ENCODE results near the gene NR5A1.

Gene NR5A1

GRCh38 chr9:124506931-124507879 is at the start of gene NR5A1:
Gene NR5A1, minus strand, starts transcription at chr9:124507399. Its CDS starts 4,004 bp downstream, at chr9:124503395.
- DNase-seq = no peak

- no peak for DNase-seq
These were observed 47.8 kb upstream of the NR5A1 start for GRCh38 chr9:124555043-124555442.

- no peak for DNase-seq
These were observed 46.5 kb upstream of the NR5A1 start for GRCh38 chr9:124553738-124554137.

DNA sequence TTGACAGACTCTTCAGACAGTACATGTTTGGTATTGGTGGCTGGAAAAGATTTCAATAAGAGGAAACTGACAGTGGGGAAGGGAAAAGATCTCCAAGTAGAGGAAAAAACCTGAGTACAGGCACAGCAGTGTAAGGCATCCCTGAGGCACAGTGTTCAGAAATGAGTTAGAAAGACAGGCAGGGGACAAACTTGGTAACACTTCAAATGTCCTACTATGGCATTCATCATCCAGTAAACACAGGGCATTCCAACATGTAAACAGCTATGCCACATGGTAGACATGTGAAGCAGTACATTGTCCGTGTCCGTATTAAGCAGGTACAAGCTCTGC is 45.0 kb upstream of the NR5A1 start:
- no peak for DNase-seq

- DNase-seq = peak; percentile 74
These were observed 44.5 kb upstream of the NR5A1 start for GRCh38 chr9:124551472-124552272.

DNA sequence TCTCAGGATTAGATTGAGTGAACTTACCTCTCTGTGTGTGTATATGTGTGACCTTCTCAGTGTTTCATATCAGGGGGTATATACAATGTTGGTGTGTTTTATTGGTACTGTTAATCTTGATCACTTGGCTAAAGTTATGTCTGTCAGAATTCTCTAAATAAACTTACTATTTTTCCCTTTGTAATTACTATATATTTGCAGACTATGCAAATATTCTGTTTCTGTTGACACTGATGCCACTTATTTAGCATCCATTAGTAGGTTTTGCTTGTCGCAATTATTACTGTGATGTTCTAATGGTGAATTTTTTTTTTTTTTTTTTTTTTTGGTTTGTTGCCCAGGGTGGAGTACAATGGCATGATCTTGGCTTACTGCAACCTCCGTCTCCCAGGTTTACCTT is 42.9 kb upstream of the NR5A1 start:
- DNase-seq = no peak

DNA sequence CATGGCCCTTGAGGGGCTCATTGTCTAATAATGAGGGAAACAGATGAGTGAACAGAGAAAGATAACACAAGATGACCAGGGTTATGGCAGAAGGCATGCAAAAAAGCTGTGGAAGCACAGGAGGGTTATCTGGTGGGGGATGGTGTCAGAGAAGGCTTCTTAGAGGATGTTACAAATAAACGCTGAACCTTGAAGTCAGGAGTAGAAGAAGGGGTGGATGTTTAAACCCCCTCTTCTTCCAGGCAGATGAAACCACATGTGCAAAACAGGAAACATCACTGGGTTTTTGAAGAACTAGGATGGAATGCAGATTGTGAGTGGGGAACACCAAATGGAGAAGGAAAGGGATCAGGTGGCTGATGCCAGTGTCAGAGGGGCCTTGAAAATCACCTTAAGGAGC is 41.8 kb upstream of the NR5A1 start:
- DNase-seq = no peak

GRCh38 chr9:124544535-124544934 is 37.3 kb upstream of the NR5A1 start:
- DNase-seq = peak; percentile 18

DNA sequence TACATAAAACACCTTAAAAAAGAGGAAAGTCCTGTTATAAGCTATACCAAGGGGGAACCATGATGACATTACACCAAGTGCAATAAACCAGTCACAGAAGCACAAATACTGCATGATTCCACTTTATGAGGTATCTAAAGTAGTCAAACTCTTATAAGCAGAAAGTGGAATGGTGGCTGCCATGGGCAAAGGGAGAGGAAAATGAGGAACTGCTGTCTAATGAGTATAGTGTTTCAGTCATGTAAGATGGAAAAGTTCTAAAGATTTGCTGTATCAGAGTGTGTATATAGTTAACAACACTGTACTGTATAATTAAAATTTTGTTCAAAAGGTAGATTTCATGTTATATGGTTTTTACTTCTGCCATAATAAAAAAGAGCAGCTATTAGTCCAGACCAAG is 34.6 kb upstream of the NR5A1 start:
- no peak for DNase-seq

GRCh38 chr9:124537926-124538325 is 30.7 kb upstream of the NR5A1 start:
- DNase-seq = no peak

- DNase-seq = peak; percentile 90
These were observed 28.6 kb upstream of the NR5A1 start for GRCh38 chr9:124535846-124536245.

- no peak for DNase-seq
These were observed 25.7 kb upstream of the NR5A1 start for GRCh38 chr9:124532897-124533296.

GRCh38 chr9:124531115-124531514 is 23.9 kb upstream of the NR5A1 start:
- no peak for DNase-seq

- no peak for DNase-seq
These were observed 23.0 kb upstream of the NR5A1 start for GRCh38 chr9:124530246-124530645.

DNA sequence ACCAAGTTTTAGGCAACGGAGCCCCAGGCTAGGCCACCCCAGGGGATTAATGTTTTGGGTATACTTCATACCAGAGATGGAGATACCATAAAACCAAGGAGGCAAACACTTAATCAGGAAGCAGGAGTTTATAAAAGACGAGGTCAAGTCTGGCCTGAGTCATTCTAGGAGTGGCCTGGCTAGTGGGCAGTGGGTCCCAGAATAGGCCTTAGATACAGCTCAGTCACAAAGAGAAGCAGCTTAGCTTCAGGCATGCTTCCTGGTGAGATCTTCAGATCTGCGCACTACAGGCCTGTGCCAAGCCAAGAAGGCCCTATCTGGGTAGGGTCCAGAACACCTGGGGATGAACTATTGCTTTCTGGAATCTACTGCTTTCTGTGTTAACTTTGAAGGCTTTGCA is 20.6 kb upstream of the NR5A1 start:
- DNase-seq = no peak

DNA sequence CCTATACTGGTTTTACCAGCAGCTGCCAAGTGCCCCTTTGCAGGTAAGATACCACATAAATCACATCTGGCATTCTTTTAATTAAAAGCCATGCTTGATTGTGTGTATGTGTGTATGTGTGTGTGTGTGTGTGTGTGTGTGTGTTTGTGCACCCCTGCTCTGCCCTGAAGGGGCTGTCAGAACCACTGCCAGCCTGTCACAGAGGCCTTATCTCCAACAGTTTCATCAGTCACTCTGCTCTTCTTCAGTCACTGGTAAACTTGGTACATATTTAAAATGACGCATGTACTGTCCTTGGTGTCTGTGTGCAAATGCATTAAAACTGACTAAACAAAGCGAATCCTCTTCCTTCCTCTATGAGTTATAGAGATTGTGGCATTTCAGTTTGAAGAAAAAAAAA is 19.0 kb upstream of the NR5A1 start:
- no peak for DNase-seq

GRCh38 chr9:124522121-124523098 is 15.2 kb upstream of the NR5A1 start:
- peak; percentile 18 for DNase-seq

GRCh38 chr9:124521142-124521541 is 13.9 kb upstream of the NR5A1 start:
- DNase-seq = no peak

DNA sequence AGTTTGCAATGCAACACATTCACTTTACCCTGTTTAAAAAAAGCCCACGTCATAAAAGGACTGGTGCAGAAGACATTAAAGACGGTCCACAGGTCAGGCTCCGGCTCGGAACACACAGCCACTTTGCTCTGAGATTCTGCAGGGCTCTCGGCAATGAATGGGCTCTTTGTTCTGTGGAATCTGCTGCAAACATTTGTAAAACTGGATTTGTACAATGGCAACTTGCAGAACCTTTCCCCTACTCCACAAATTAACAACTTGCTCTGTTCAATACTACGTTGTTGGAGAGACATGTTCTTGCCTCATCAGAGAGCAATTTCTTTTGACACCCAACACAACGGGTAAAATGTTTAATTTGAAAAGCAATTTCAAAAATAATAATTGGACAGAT is 13.0 kb upstream of the NR5A1 start:
- DNase-seq = no peak

- no peak for DNase-seq
These were observed 10.9 kb upstream of the NR5A1 start for GRCh38 chr9:124518116-124518515.

- DNase-seq = no peak
These were observed 10.4 kb upstream of the NR5A1 start for GRCh38 chr9:124517600-124517999.

DNA sequence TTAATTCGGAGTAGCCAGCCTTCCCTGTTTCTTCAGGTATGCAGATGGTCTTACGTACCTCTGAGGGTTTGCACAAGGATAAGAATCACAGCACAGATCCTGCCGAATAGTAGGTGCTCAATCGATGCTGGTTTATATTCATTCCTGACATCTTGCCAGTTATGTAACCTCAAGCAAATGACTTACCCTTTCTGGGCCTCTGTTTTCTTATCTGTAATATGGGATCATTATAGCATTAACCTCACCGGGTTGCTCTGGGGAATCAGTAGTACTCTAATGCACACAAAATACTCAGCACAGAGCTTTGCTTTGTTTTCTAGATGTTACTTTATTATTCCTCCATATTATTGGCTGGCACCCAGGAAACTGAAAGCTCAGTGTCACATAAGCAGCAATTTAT is 7.7 kb upstream of the NR5A1 start:
- DNase-seq = no peak

DNA sequence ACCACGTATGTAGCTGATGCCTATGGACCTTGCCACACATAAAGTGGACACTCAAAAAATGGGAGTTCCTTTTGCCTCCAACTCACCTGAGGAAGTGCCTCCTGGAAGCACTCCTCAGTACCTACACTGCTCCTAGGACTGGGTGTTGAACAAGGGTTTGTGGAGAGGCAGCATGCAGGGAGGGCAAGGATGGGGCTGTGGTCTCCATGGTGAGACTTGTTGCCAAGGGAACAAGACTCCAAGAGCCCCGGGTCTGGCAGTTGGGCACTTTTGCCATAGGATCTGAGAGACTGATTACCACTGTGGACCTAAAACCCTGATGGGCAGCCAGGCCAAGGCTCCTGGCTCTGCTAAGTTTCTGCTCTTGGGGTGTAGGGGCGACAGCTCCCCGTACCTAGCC is 6.9 kb upstream of the NR5A1 start:
- no peak for DNase-seq
